ENCODE data around the gene CPED1.

CPED1 gene

DNA sequence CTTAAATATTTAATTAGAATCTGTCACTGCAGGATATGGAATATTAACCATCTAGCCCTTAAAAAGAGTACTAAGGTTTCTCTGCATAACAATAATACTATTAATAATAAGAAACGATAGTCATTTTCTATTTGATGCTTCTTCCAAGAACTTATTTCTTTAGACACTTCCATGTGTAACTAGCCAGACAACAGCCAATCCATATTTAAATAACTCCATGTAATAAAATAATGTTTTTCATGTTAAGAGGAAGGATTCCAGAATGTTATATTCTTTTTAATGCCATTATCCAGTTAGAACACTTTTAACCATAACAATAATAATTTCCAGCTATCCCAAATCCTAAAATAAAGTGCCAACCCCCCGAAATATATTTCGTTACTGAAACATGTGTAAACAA, 170.2 kb downstream of the CPED1 start:
- TF ChIP-seq, protein P1, sequence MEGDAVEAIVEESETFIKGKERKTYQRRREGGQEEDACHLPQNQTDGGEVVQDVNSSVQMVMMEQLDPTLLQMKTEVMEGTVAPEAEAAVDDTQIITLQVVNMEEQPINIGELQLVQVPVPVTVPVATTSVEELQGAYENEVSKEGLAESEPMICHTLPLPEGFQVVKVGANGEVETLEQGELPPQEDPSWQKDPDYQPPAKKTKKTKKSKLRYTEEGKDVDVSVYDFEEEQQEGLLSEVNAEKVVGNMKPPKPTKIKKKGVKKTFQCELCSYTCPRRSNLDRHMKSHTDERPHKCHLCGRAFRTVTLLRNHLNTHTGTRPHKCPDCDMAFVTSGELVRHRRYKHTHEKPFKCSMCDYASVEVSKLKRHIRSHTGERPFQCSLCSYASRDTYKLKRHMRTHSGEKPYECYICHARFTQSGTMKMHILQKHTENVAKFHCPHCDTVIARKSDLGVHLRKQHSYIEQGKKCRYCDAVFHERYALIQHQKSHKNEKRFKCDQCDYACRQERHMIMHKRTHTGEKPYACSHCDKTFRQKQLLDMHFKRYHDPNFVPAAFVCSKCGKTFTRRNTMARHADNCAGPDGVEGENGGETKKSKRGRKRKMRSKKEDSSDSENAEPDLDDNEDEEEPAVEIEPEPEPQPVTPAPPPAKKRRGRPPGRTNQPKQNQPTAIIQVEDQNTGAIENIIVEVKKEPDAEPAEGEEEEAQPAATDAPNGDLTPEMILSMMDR (IDR thresholded peaks at IDR 0.05; ENCODE audit: insufficient read depth, low read length, missing control alignments) = no peak
- ChIA-PET CTCF (no interaction called here), POLR2A (no interaction called here)
- no peak overlapping the region for H3K4me3 ChIP-seq (ENCODE audit: low read depth, low read length)
- no peak for DNase-seq (ENCODE audit: low read depth, low spot score)

GRCh38 chr7:121159553-121159952, 171.0 kb downstream of the CPED1 start:
- ChIA-PET CTCF (interaction anchor here (1.2 to 1.6 kb wide), 2 partner anchors 16 to 172 kb away, joined by 3 to 5 read pairs; no protein-coding TSS in a partner anchor), POLR2A (no interaction called here)
- no peak overlapping the region for H3K4me3 ChIP-seq (ENCODE audit: low read depth, low read length)
- no peak for DNase-seq (ENCODE audit: low read depth, low spot score)
- TF ChIP-seq, protein P1 (IDR thresholded peaks at IDR 0.05; ENCODE audit: insufficient read depth, low read length, missing control alignments) = no peak

DNA sequence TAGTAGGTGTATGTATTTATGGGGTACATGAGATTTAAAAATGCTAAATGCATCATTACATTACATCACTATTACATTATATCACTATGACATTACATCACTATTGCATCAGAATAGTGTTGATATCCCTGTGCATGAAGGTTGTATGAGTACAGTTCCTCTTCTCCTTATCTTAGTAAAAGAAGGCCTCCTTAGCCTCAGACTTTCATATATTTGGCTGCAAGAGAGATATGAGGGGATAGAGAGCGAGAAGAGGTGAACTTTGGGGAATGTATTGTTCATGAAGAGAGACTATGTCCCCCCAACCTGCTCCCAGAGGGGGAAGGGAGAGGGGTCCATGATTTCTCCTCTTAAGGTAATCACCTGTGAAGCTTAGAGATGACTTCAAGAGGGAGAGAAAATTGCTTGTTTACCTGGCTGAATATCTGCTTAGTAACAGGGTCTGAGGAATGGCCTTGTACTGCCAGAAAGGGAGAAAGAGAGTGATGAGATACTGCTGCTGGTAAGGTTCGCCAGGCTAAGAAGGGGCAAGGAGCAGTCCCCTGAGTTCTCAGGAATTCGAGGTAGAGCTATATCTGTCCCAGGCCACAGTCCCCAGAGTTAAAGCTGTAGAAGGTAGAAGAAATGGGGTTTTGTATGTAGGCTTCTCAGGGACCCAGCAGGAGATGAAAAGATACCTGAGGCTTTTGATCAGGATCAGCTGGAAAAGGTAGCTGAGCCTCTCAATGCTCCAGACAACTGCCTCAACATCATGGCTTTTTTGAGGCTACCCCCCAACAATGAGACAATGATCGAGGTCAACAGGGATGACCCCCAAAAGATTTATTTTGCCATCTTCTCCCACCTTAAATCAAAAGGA, 171.9 kb downstream of the CPED1 start:
- TF ChIP-seq, protein P1 (IDR thresholded peaks at IDR 0.05; ENCODE audit: insufficient read depth, low read length, missing control alignments) = no peak
- ChIA-PET POLR2A (no interaction called here), CTCF (interaction anchor here (1.2 to 1.6 kb wide), 2 partner anchors 17 to 173 kb away, joined by 3 to 5 read pairs; no protein-coding TSS in a partner anchor)
- H3K4me3 ChIP-seq (ENCODE audit: low read depth, low read length) = no peak overlapping the region
- no peak for DNase-seq (ENCODE audit: low read depth, low spot score)

- no peak overlapping the region for H3K4me3 ChIP-seq (ENCODE audit: low read depth, low read length)
- POLR2A ChIA-PET = no interaction called here
- TF ChIP-seq, protein P1 (IDR thresholded peaks at IDR 0.05; ENCODE audit: insufficient read depth, low read length, missing control alignments) = no peak
- DNase-seq (ENCODE audit: low read depth, low spot score) = no peak
- CTCF ChIA-PET = interaction anchor here (1.2 kb wide), 1 partner anchor 174 kb away, joined by 4 read pairs; no protein-coding TSS in a partner anchor
Measured at GRCh38 chr7:121163699-121164098, 175.2 kb downstream of the CPED1 start.

- ChIA-PET POLR2A (no interaction called here), CTCF (interaction anchor here (1.2 kb wide), 1 partner anchor 173 kb away, joined by 4 read pairs; no protein-coding TSS in a partner anchor)
- TF ChIP-seq, protein P1 (IDR thresholded peaks at IDR 0.05; ENCODE audit: insufficient read depth, low read length, missing control alignments) = no peak
- no peak overlapping the region for H3K4me3 ChIP-seq (ENCODE audit: low read depth, low read length)
- no peak for DNase-seq (ENCODE audit: low read depth, low spot score)
Measured at GRCh38 chr7:121164247-121164646, 175.7 kb downstream of the CPED1 start.

DNA sequence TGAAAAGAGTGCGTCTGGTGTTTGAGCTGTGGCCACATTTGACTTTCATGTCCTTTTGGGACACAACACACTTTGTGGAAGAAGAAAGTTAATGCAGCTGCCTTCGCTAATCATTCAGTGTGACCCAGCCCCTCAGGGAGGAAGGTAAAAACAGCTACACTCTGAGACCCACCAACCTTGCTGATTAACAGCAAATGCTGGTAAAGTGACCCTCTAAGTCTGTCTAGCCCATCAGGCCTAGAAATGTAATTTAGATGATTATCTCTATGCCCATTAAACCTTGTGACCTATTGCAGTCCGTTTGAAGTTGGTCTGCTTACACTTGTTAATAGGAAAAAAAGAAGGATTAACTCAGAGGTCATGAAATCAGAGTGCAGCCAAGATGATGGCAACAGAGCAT, 178.4 kb downstream of the CPED1 start:
- H3K4me3 ChIP-seq (ENCODE audit: low read depth, low read length) = no peak overlapping the region
- CTCF ChIA-PET = no interaction called here
- POLR2A ChIA-PET = no interaction called here
- no peak for DNase-seq (ENCODE audit: low read depth, low spot score)
- TF ChIP-seq, protein P1 (IDR thresholded peaks at IDR 0.05; ENCODE audit: insufficient read depth, low read length, missing control alignments) = no peak

Measured in AG04449 (cell line).